ENCODE results near the gene PNP. TPM values are rescaled to one million over a fixed set of nuclear protein-coding genes. Genes with fewer than 3 reads are reported as not detected.
"Not testable (repeated sequence)": the region's sequence is repeated elsewhere in the genome, so short reads cannot be mapped to it uniquely, and the experiment has no call there.

PNP gene
- total and polyA plus RNA-seq, 10 donors = 36.0 to 93.1 (median 64.8) TPM

GRCh38 chr14:20501346-20501745, 32.1 kb downstream of the PNP start:
- Histone ChIP-seq H3K4me3 (no peak overlapping the region), H3K27ac (no peak overlapping the region), H3K9me3 (no peaks in the 10 kb centered on the region), H3K36me3 (no peaks in the 10 kb centered on the region), H3K27me3 (replicated peaks in 1 of 7) (no peaks in the 10 kb centered on the region), H3K4me1 (peaks cover 0 to 25% (median 12%) of the 10 kb centered on the region in 6 donors)
- TF ChIP-seq CTCF (IDR thresholded peaks at IDR 0.05 in 8 of 11, conservative IDR thresholded peaks at IDR 0.05 in 3 of 11) = no peak
- no peak for TF ChIP-seq POLR2AphosphoS5 (IDR thresholded peaks at IDR 0.05)
- no peak for TF ChIP-seq POLR2A (IDR thresholded peaks at IDR 0.05)
- no peak for DNase-seq
- intact Hi-C loops (cut with DNase I; ENCODE audit: low total_unique reads) = no loop called here
- 91 to 97% (median 96%) methylated on average over 2 of the region's 2 CpGs for WGBS, 5 donors

GRCh38 chr14:20503898-20504297, 34.7 kb downstream of the PNP start:
- no peaks in the 10 kb centered on the region for H3K36me3 ChIP-seq
- TF ChIP-seq POLR2AphosphoS5 (IDR thresholded peaks at IDR 0.05) = no peak
- no peak for TF ChIP-seq POLR2A (IDR thresholded peaks at IDR 0.05)
- no peak for TF ChIP-seq CTCF (IDR thresholded peaks at IDR 0.05 in 8 of 11, conservative IDR thresholded peaks at IDR 0.05 in 3 of 11)
- H3K9me3 ChIP-seq = no peaks in the 10 kb centered on the region
- H3K4me1 ChIP-seq = peaks cover 0 to 16% (median 5%) of the 10 kb centered on the region in 6 donors
- WGBS, 5 donors = 27 to 43% (median 32%) methylated on average over 6 of the region's 6 CpGs
- H3K27ac ChIP-seq = peak overlapping the region in 1 of 8 donors; percentile 4
- no peak overlapping the region for H3K4me3 ChIP-seq
- intact Hi-C loops (cut with DNase I; ENCODE audit: low total_unique reads) = no loop called here
- H3K27me3 ChIP-seq (replicated peaks in 1 of 7) = no peaks in the 10 kb centered on the region
- DNase-seq = no peak

GRCh38 chr14:20506276-20506675, 37.1 kb downstream of the PNP start:
- not testable (repeated sequence) for DNase-seq
- WGBS, 5 donors = 86 to 97% (median 97%) methylated on average over 4 to 23 of the region's 30 CpGs; no CpG with 5 or more reads in 2 of the 5 donors

GRCh38 chr14:20506752-20507151, 37.5 kb downstream of the PNP start:
- intact Hi-C loops (cut with DNase I; ENCODE audit: low total_unique reads); H3K36me3 ChIP-seq; H3K27me3 ChIP-seq (replicated peaks in 1 of 7); DNase-seq; H3K9me3 ChIP-seq; H3K4me3 ChIP-seq; H3K27ac ChIP-seq: not testable (repeated sequence)
- H3K4me1 ChIP-seq = peaks cover 0 to 13% (median 4%) of the 10 kb centered on the region in 6 donors
- no CpG with 5 or more reads among the region's 30 CpGs for WGBS, 5 donors

More at GRCh38 chr14:20506276-20506675, 37.1 kb downstream of the PNP start:
- H3K27ac ChIP-seq; H3K9me3 ChIP-seq; H3K4me3 ChIP-seq; H3K36me3 ChIP-seq; H3K27me3 ChIP-seq (replicated peaks in 1 of 7); intact Hi-C loops (cut with DNase I; ENCODE audit: low total_unique reads): not testable (repeated sequence)
- H3K4me1 ChIP-seq = peaks cover 0 to 12% (median 4%) of the 10 kb centered on the region in 6 donors

GRCh38 chr14:20507537-20507936, 38.3 kb downstream of the PNP start:
- intact Hi-C loops (cut with DNase I; ENCODE audit: low total_unique reads); DNase-seq; H3K9me3 ChIP-seq; H3K27ac ChIP-seq; H3K36me3 ChIP-seq; H3K4me3 ChIP-seq; H3K27me3 ChIP-seq (replicated peaks in 1 of 7): not testable (repeated sequence)
- 87 to 96% (median 91%) methylated on average over 2 to 3 of the region's 3 CpGs for WGBS, 5 donors
- H3K4me1 ChIP-seq = peaks cover 0 to 21% (median 10%) of the 10 kb centered on the region in 6 donors

DNA sequence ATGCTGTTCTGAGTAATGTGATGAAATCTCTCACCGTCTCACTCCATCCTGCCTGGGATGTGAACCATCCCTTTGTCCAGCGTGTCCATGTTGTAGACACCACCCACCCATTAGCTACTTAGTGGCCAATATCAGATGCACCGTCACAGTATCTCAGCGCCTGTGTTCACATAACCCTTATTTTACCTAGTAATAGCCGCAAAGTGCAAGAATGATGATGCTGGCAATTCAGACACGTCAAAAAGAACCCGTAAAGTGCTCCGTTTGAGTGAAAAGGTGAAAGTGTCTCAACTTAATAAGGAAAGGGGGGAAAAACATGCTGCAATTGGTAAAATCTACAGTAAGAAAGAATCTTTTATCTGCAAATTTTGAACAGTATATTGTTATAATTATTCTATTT, 39.2 kb downstream of the PNP start:
- Histone ChIP-seq H3K27me3 (replicated peaks in 1 of 7) (no peaks in the 10 kb centered on the region), H3K27ac (no peak overlapping the region), H3K36me3 (no peaks in the 10 kb centered on the region), H3K4me1 (peaks cover 0 to 26% (median 8%) of the 10 kb centered on the region in 6 donors), H3K9me3 (no peaks in the 10 kb centered on the region), H3K4me3 (no peak overlapping the region)
- DNase-seq = no peak
- intact Hi-C loops (cut with DNase I; ENCODE audit: low total_unique reads) = no loop called here
- WGBS, 5 donors = 78 to 94% (median 89%) methylated on average over 8 of the region's 8 CpGs
- no peak for TF ChIP-seq CTCF (IDR thresholded peaks at IDR 0.05 in 8 of 11, conservative IDR thresholded peaks at IDR 0.05 in 3 of 11)
- no peak for TF ChIP-seq POLR2AphosphoS5 (IDR thresholded peaks at IDR 0.05)
- no peak for TF ChIP-seq POLR2A (IDR thresholded peaks at IDR 0.05)

All from spleen (tissue), 11 donors.